B cell (primary cell): ENCODE data around the gene ZFP91. TPM values are rescaled to one million over a fixed set of nuclear protein-coding genes. Genes with fewer than 3 reads are reported as not detected.

Source experiments
- ATAC-seq: fragments of 200-7000 bp; cut with Tn5 transposase; one replicate; pipeline ENCODE4 v1.10.0; 2021; ENCODE audit warnings: low read depth, mild to moderate bottlenecking, moderate number of reproducible peaks, moderate library complexity
- CTCF ChIA-PET: fragments of 350-600 bp; sonication (Branson Sonifier 250); formaldehyde crosslinking; loops from one replicate; lab custom pipeline; 2021; ENCODE audit warnings: antibody characterized with exemption, inconsistent platforms; lab: Charles Lee
- POLR2A ChIA-PET: fragments of 350-600 bp; sonication (Branson Sonifier 250); formaldehyde crosslinking; loops from one replicate; lab custom pipeline; 2021; ENCODE audit warnings: antibody characterized with exemption; lab: Charles Lee
- DNase-seq: peaks from one replicate; pipeline ENCODE4 v3.0.0; 2013
- H2AFZ ChIP-seq: 2 replicates; pipeline ENCODE4 v1.6.1; 2012; ENCODE audit warnings: mild to moderate bottlenecking, low read depth, low read length; ENCODE audit not compliant: insufficient read depth, poor library complexity, severe bottlenecking
- H3K27ac ChIP-seq, 2 donors: 1 replicate in 1 of 2; 2 replicates in 1 of 2; pipeline ENCODE4 v1.5.1; 2012 to 2013; ENCODE audit warnings: low read length in 2 of 2, mild to moderate bottlenecking in 2 of 2, moderate library complexity in 1 of 2
- H3K27me3 ChIP-seq, 4 experiments: fragments of 200-600 bp in 1 of 4; sonication (generic) in 1 of 4; replicated peaks in 1 of 4; 1 replicate in 2 of 4; 2 replicates in 2 of 4; pipeline versions ENCODE4 v1.6.1 to v1.7.0; 2013 to 2016; ENCODE audit warnings: low read length in 3 of 4, mild to moderate bottlenecking in 2 of 4, mixed read lengths in 1 of 4, moderate library complexity in 1 of 4; ENCODE audit not compliant: insufficient read depth in 4 of 4, control insufficient read depth in 3 of 4; ENCODE audit errors: control extremely low read depth in 1 of 4
- H3K36me3 ChIP-seq, 2 experiments: replicated peaks in 1 of 2; 1 replicate in 1 of 2; 2 replicates in 1 of 2; pipeline versions ENCODE4 v1.6.1 to v1.7.1; 2013; ENCODE audit warnings: low read length in 1 of 2; ENCODE audit not compliant: insufficient read depth in 2 of 2, control insufficient read depth in 1 of 2; ENCODE audit errors: control extremely low read depth in 1 of 2, extremely low read depth in 1 of 2
- H3K4me1 ChIP-seq, 2 donors: fragments of 200-600 bp in 1 of 2; sonication (generic) in 1 of 2; 1 replicate in 1 of 2; 2 replicates in 1 of 2; pipeline versions ENCODE4 v1.5.1 to v1.6.1; 2013 to 2017; ENCODE audit warnings: low read length in 2 of 2; ENCODE audit not compliant: control insufficient read depth in 2 of 2, insufficient read depth in 2 of 2
- H3K4me2 ChIP-seq: replicated peaks from 2 replicates; pipeline ENCODE3; 2012; ENCODE audit warnings: mild to moderate bottlenecking, low read depth, low read length; ENCODE audit not compliant: poor library complexity, severe bottlenecking
- H3K4me3 ChIP-seq, 5 experiments: fragments of 200-600 bp in 1 of 5; sonication (generic) in 1 of 5; 1 replicate in 3 of 5; 2 replicates in 2 of 5; pipeline versions ENCODE4 v1.5.1 to v1.7.0; 2011 to 2016; ENCODE audit warnings: low read length in 4 of 5, mild to moderate bottlenecking in 4 of 5, low read depth in 2 of 5, control low read depth in 1 of 5, moderate library complexity in 1 of 5; ENCODE audit not compliant: insufficient read depth in 1 of 5; ENCODE audit errors: control extremely low read depth in 1 of 5, extremely low read depth in 1 of 5
- H3K79me2 ChIP-seq: fragments of 200-600 bp; sonication (generic); one replicate; pipeline ENCODE4 v1.6.0; 2016; ENCODE audit warnings: low read length; ENCODE audit not compliant: control insufficient read depth, insufficient read depth
- H3K9ac ChIP-seq: fragments of 200-600 bp; sonication (generic); 2 replicates; pipeline ENCODE4 v1.6.1; 2017; ENCODE audit warnings: mild to moderate bottlenecking, low read length, moderate library complexity
- H3K9me3 ChIP-seq, 3 donors: one replicate each; pipeline versions ENCODE4 v1.6.1 to v1.7.1; 2013; ENCODE audit warnings: low read length in 2 of 3; ENCODE audit not compliant: control insufficient read depth in 2 of 3, insufficient read depth in 1 of 3; ENCODE audit errors: control extremely low read depth in 1 of 3
- H4K20me1 ChIP-seq: 2 replicates; pipeline ENCODE4 v1.6.0; 2012; ENCODE audit warnings: mild to moderate bottlenecking, low read length; ENCODE audit not compliant: insufficient read depth, control insufficient read depth, poor library complexity, severe bottlenecking
- H3K27ac Mint-ChIP-seq: one replicate; pipeline ENCODE4 v1.8.0; 2021; ENCODE audit warnings: mixed read lengths
- H3K27me3 Mint-ChIP-seq: one replicate; pipeline ENCODE4 v1.8.0; 2021; ENCODE audit warnings: mixed read lengths
- H3K4me1 Mint-ChIP-seq: one replicate; pipeline ENCODE4 v1.8.0; 2021; ENCODE audit warnings: mixed read lengths
- H3K4me3 Mint-ChIP-seq: one replicate; pipeline ENCODE4 v1.8.0; 2021; ENCODE audit warnings: mixed read lengths
- H3K9me3 Mint-ChIP-seq: one replicate; pipeline ENCODE4 v1.8.0; 2022; ENCODE audit warnings: mixed read lengths; ENCODE audit not compliant: insufficient read depth
- EZH2 ChIP-seq: IDR thresholded peaks from 2 replicates; pipeline ENCODE4 v1.6.1; 2012; ENCODE audit warnings: borderline replicate concordance, low read depth, mild to moderate bottlenecking, moderate library complexity, low read length; ENCODE audit not compliant: insufficient read depth, poor library complexity, severe bottlenecking
- WGBS: methylation state at CpG from one replicate; pipeline ENCODE4 v1.1.5; 2013; ENCODE audit warnings: missing lambda C conversion rate; ENCODE audit not compliant: insufficient coverage; 5-methylcytosine and 5-hydroxymethylcytosine counted together
- intact Hi-C: fragments of 100-400 bp; cut with micrococcal nuclease; formaldehyde crosslinking; loops from one replicate; pipeline ENCODE4 v1.10.0; 2022
- polyA plus RNA-seq: library from polyadenylated mRNA; depleted of rRNA; stranded (reverse); fragments of >200 nt; gene quantifications from 2 replicates; pipeline ENCODE4 v1.2.3, GENCODE V29; 2012
- total RNA-seq, 2 donors: library from RNA; stranded (reverse); fragments of 120-200 nt in 1 of 2; gene quantifications; 1 replicate in 1 of 2; 2 replicates in 1 of 2; pipeline versions ENCODE4 v1.2.3 to v1.2.4, GENCODE V29; 2013 to 2022
- TF ChIP-seq, protein P1 (sequence below): fragments of 200-600 bp; IDR thresholded peaks from one replicate; pipeline ENCODE4 v1.8.0; 2022; ENCODE audit warnings: antibody characterized with exemption, mild to moderate bottlenecking

The ZFP91 gene
- total and polyA plus RNA-seq, 2 donors (not counting 1 experiment from before 2014, with no cell fraction given): 14.4 to 51.2 TPM

DNA sequence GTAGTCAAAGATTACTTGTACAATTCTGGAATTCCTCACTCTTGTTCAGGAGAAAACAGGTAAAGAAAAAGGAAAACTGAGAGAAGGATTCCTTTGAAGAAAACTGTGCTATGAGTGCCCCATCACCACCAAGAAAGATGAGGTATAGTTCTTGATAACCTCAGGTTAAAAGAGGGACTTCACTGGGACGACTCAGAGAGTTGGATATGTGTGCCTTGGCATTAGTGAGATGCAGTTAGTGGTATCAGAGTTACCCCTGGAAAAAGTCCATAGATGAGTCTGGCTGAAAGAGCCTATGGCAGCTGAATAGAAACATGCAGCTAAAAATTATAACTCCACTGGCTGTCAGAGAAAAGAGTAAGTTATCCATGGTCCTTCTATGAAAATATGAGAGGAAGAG lies 32.0 kb upstream of the ZFP91 start:
- ATAC-seq (no peak), DNase-seq (no peak)
- Histone ChIP-seq H2AFZ (no peak overlapping the region), H3K27ac (no peak overlapping the region), H3K4me3 (no peak overlapping the region), H3K79me2 (peaks cover 2% of the 10 kb centered on the region), H3K4me2 (no peak overlapping the region), H3K4me1 (no peaks in the 10 kb centered on the region), H3K36me3 (peaks cover 10 to 89% of the 10 kb centered on the region in 2 experiments), H4K20me1 (no peaks in the 10 kb centered on the region), H3K9me3 (no peaks in the 10 kb centered on the region), H3K9ac (no peak overlapping the region), H3K27me3 (no peaks in the 10 kb centered on the region)
- POLR2A ChIA-PET: no interaction called here
- no peak for TF ChIP-seq EZH2
- TF ChIP-seq, protein P1, sequence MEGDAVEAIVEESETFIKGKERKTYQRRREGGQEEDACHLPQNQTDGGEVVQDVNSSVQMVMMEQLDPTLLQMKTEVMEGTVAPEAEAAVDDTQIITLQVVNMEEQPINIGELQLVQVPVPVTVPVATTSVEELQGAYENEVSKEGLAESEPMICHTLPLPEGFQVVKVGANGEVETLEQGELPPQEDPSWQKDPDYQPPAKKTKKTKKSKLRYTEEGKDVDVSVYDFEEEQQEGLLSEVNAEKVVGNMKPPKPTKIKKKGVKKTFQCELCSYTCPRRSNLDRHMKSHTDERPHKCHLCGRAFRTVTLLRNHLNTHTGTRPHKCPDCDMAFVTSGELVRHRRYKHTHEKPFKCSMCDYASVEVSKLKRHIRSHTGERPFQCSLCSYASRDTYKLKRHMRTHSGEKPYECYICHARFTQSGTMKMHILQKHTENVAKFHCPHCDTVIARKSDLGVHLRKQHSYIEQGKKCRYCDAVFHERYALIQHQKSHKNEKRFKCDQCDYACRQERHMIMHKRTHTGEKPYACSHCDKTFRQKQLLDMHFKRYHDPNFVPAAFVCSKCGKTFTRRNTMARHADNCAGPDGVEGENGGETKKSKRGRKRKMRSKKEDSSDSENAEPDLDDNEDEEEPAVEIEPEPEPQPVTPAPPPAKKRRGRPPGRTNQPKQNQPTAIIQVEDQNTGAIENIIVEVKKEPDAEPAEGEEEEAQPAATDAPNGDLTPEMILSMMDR: no peak
- H3K9me3 Mint-ChIP-seq: no peaks in the 10 kb centered on the region
- no peaks in the 10 kb centered on the region for H3K27me3 Mint-ChIP-seq
- no peak overlapping the region for H3K27ac Mint-ChIP-seq
- intact Hi-C loops: no loop called here
- no CpG with 5 or more reads among the region's 1 CpG for WGBS
- H3K4me1 Mint-ChIP-seq: no peaks in the 10 kb centered on the region
- no peak overlapping the region for H3K4me3 Mint-ChIP-seq
- CTCF ChIA-PET: interaction anchor here (1.2 kb wide), 2 partner anchors 20 to 22 kb away, joined by 3 to 5 read pairs; no protein-coding TSS in a partner anchor

DNA sequence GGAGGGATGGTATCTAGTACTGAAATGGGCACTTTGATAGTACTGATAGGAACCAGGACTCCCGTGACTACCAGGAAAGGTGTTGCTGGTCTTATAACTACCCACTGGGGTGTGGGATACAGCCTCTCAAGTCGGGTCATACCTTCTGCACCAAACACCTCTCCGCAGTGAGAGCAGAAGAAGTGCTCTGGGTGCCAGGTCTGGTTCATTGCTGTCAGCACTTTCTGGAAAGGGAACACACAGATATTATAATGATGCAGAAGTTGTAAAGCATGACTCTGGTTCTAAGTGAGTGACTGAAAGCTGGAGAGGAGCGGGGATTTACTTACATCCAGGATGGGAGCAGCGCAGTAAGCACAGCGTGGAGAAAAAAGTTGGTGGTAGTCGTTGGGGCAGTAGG lies 29.2 kb upstream of the ZFP91 start:
- ChIA-PET POLR2A (no interaction called here), CTCF (no interaction called here)
- Histone ChIP-seq H3K79me2 (peaks cover 17% of the 10 kb centered on the region), H3K4me2 (no peak overlapping the region), H3K4me1 (no peaks in the 10 kb centered on the region), H3K27me3 (no peaks in the 10 kb centered on the region), H4K20me1 (no peaks in the 10 kb centered on the region), H3K4me3 (no peak overlapping the region), H2AFZ (no peak overlapping the region), H3K9ac (no peak overlapping the region), H3K36me3 (peaks cover 8 to 96% of the 10 kb centered on the region in 2 experiments), H3K27ac (no peak overlapping the region), H3K9me3 (no peaks in the 10 kb centered on the region)
- H3K27me3 Mint-ChIP-seq: no peaks in the 10 kb centered on the region
- no peak overlapping the region for H3K27ac Mint-ChIP-seq
- no peak overlapping the region for H3K4me3 Mint-ChIP-seq
- intact Hi-C loops: no loop called here
- no peaks in the 10 kb centered on the region for H3K9me3 Mint-ChIP-seq
- TF ChIP-seq, protein P1: no peak
- TF ChIP-seq EZH2: no peak
- ATAC-seq: no peak
- H3K4me1 Mint-ChIP-seq: no peaks in the 10 kb centered on the region
- 100% methylated on average over 4 of the region's 7 CpGs for WGBS
- no peak for DNase-seq
